IPS-20b (cell line): ENCODE data around the gene DNMT3B.

Source experiments
- H3K27ac ChIP-seq: one replicate; pipeline ENCODE4 v1.5.1; 2013; ENCODE audit warnings: low read length
- H3K27me3 ChIP-seq: 2 replicates; pipeline ENCODE4 v1.6.1; 2013; ENCODE audit warnings: mild to moderate bottlenecking, low read length, inconsistent platforms; ENCODE audit not compliant: insufficient read depth
- H3K36me3 ChIP-seq: 2 replicates; pipeline ENCODE4 v1.6.1; 2013; ENCODE audit warnings: low read depth, mild to moderate bottlenecking, inconsistent platforms, low read length, moderate library complexity; ENCODE audit not compliant: insufficient read depth
- H3K4me1 ChIP-seq: 2 replicates; pipeline ENCODE4 v1.6.1; 2013; ENCODE audit warnings: mild to moderate bottlenecking, control low read depth, inconsistent platforms, low read length, moderate library complexity; ENCODE audit not compliant: insufficient read depth
- H3K4me3 ChIP-seq: 2 replicates; pipeline ENCODE4 v1.5.1; 2013; ENCODE audit warnings: mild to moderate bottlenecking, low read length, inconsistent platforms
- H3K9ac ChIP-seq: 2 replicates; pipeline ENCODE4 v1.6.1; 2013; ENCODE audit warnings: low read depth, mild to moderate bottlenecking, inconsistent platforms, low read length, moderate library complexity
- H3K9me3 ChIP-seq: 2 replicates; pipeline ENCODE4 v1.6.1; 2013; ENCODE audit warnings: mild to moderate bottlenecking, low read depth, low read length, inconsistent platforms; ENCODE audit not compliant: insufficient read depth

Gene DNMT3B

GRCh38 chr20:32749914-32750637, 12.1 kb upstream of the DNMT3B start:
- Histone ChIP-seq H3K9ac (peak overlapping the region; percentile 82; the same call in 1 of the 2 replicates), H3K27ac (peak overlapping the region; percentile 62), H3K4me1 (peaks cover 43% of the 10 kb centered on the region), H3K9me3 (no peaks in the 10 kb centered on the region), H3K4me3 (peak overlapping the region; percentile 61), H3K27me3 (no peaks in the 10 kb centered on the region), H3K36me3 (no peaks in the 10 kb centered on the region)

DNA sequence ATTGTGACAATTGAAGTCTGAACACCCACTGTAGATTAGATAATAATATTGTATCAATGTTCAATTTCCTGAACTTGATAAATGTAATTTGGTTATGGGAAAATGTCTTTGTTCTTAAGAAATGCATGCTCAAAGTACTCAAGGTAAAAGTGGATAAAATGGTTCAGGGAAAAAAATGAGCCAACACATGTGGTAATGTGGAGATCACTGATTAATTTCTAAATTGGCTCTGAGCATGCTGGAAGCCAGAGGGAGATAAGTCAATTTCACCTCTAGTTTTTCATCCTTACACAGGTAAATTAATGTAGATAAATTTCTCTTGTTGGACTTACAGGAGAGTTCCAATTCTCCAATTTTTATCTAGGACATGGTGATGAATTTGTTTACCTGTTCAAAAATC, 10.9 kb upstream of the DNMT3B start:
- H3K4me3 ChIP-seq: peak overlapping the region; percentile 44
- H3K4me1 ChIP-seq: peaks cover 46% of the 10 kb centered on the region
- peak overlapping the region; percentile 81 for H3K27ac ChIP-seq
- H3K9me3 ChIP-seq: no peaks in the 10 kb centered on the region
- H3K9ac ChIP-seq: peak overlapping the region; percentile 82
- no peaks in the 10 kb centered on the region for H3K27me3 ChIP-seq
- H3K36me3 ChIP-seq: no peaks in the 10 kb centered on the region

DNA sequence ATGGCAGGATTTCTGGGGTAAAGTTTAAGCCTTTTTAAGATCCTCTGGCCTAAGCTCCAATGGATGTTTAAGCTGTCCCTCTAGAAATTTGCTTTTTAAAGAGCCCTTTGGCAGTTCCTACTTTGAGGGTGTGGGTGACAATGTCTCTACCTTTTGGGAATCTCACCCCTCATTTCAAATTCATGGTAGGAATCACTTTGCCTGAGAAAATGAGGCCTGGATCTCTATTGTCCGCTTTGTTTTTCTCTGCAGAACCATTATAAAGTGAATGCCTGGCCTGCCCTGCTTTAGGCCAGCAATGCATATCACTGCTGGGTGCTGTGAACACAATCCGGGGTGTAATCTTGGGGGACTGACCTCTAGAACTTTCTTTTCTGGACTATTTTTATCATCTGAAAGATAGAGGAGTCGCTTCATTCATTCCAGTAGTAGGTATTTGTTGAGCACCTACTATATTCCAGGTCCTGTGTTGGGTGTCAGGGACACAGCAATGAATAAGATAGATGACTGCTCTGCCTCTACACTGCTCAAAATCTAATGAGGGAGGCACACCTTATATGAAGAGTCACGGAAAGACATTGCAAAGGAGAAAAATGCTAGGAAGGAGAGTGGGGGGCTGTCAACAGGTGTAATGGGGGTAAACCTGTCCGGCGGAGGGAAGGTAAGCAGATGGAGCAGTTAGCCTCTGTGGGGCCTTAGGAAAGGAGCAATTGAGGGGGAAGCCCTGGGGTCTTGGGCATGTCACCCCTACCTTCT, 10.3 kb upstream of the DNMT3B start:
- Histone ChIP-seq H3K27me3 (no peaks in the 10 kb centered on the region), H3K36me3 (no peaks in the 10 kb centered on the region), H3K4me1 (peaks cover 50% of the 10 kb centered on the region), H3K9me3 (no peaks in the 10 kb centered on the region), H3K27ac (peak overlapping the region; percentile 81), H3K9ac (peak overlapping the region; percentile 82), H3K4me3 (peak overlapping the region; percentile 44)

DNA sequence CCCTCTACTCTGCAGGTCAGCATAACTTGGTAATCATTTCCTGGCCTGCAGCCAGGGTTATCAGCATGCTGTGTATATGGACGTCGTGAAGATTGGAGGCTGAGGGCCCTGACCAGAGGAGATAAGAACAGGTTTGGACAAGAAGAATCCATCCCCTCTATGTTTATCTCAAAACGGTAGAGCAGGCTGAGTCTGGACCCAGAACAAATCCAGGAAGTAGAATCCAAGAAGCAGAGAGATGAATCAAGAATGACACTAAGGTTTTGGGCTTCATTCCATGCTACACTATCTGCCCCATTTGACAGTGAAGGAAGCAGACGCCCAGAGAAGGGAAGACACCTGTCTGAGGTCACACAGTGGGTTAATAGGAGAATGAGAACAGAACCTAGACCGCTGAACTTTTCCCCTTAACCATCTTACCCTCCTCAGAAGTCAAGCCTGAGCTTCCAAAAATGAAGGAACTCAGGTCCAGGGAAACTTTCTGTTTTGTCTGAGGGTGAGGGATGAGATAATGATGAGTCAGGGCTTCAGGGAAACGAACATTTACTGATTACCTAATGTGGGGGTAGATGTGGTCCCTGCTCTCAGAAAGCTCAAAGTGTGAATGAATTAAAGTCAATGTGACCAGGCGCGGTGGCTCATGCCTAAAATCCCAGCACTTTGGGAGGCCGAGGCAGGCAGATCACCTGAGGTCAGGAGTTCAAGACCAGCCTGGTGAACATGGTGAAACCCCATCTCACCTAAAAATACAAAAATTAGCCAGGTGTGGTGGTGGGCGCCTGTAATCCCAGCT, 9.5 kb upstream of the DNMT3B start:
- H3K9me3 ChIP-seq: no peaks in the 10 kb centered on the region
- peak overlapping the region; percentile 40; the same call in 1 of the 2 replicates for H3K9ac ChIP-seq
- H3K4me1 ChIP-seq: peaks cover 50% of the 10 kb centered on the region
- H3K27me3 ChIP-seq: no peaks in the 10 kb centered on the region
- peak overlapping the region; percentile 26 for H3K27ac ChIP-seq
- no peaks in the 10 kb centered on the region for H3K36me3 ChIP-seq
- no peak overlapping the region for H3K4me3 ChIP-seq

GRCh38 chr20:32753731-32754130, 8.5 kb upstream of the DNMT3B start:
- Histone ChIP-seq H3K9ac (peak overlapping the region; percentile 8; the same call in 1 of the 2 replicates), H3K27ac (no peak overlapping the region), H3K36me3 (no peaks in the 10 kb centered on the region)

GRCh38 chr20:32756156-32756555, 6.0 kb upstream of the DNMT3B start:
- Histone ChIP-seq H3K4me1 (peaks cover 40% of the 10 kb centered on the region), H3K27me3 (no peaks in the 10 kb centered on the region), H3K36me3 (no peaks in the 10 kb centered on the region), H3K4me3 (no peak overlapping the region), H3K27ac (no peak overlapping the region), H3K9ac (peak overlapping the region; percentile 34; the same call in 1 of the 2 replicates), H3K9me3 (no peaks in the 10 kb centered on the region)

More at GRCh38 chr20:32753731-32754130, 8.5 kb upstream of the DNMT3B start:
- Histone ChIP-seq H3K9me3 (no peaks in the 10 kb centered on the region), H3K4me3 (no peak overlapping the region), H3K4me1 (peaks cover 50% of the 10 kb centered on the region), H3K27me3 (no peaks in the 10 kb centered on the region)

- no peaks in the 10 kb centered on the region for H3K9me3 ChIP-seq
- H3K27me3 ChIP-seq: no peaks in the 10 kb centered on the region
- peak overlapping the region; percentile 69; the same call in 1 of the 2 replicates for H3K9ac ChIP-seq
- H3K4me3 ChIP-seq: peak overlapping the region; percentile 64
- peaks cover 25% of the 10 kb centered on the region for H3K4me1 ChIP-seq
- peak overlapping the region; percentile 4 for H3K27ac ChIP-seq
- peaks cover 27% of the 10 kb centered on the region for H3K36me3 ChIP-seq
Observed at GRCh38 chr20:32761417-32761830, 761 bp upstream of the DNMT3B start.

- peak overlapping the region; percentile 89 for H3K4me3 ChIP-seq
- no peaks in the 10 kb centered on the region for H3K27me3 ChIP-seq
- H3K9ac ChIP-seq: peak overlapping the region; percentile 88
- H3K36me3 ChIP-seq: peaks cover 40% of the 10 kb centered on the region
- peaks cover 32% of the 10 kb centered on the region for H3K4me1 ChIP-seq
- no peaks in the 10 kb centered on the region for H3K9me3 ChIP-seq
- peak overlapping the region; percentile 19 for H3K27ac ChIP-seq
Observed at GRCh38 chr20:32762754-32763201, 593 bp downstream of the DNMT3B start.

- H3K27ac ChIP-seq: peak overlapping the region; percentile 19
Observed at GRCh38 chr20:32763202-32764004, 1.2 kb downstream of the DNMT3B start.

DNA sequence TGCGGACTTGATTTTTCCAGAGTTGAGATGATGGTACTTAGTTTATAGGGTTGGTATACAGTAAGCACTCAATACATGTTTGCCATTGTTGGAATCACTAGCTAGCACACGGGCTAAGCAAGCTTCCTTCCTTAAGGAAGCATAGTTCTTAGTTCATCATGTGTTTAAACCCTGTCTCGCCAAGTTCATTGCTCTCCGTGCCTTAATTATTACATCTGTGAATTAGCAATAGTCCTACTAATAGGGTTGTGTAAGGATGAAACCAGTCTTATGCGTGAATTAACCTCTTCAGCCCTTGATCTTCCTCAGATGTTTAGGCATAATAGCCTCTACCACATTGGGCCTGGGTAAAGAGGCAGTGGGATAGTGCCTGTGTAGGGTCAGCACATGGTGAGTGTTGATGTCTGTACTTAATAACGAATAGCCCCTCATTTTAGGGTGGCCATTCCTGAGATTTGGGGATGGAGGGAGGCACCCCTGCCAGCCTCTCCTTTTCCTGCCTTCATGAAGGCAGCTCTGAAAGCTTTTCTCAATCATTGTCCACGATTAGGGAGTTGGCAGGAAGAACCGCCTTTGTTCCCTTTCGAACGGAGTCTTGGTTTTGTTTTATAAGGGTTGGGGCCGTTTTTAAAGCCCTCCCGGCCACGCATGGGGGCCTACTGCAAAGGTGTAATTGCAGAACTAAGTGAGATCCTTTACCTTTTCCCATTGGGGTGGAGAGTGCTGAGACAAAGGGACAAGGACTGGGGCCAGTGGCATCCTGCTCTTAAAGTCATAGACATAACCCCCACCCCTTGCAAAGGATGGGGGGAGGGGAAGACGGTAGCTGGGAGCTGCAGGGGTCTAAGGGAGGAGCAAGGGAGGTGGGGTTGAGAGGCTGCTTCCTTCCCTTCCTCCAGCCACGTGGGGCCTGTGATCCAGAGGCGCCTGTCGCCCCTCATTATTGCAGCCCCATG, 2.1 kb downstream of the DNMT3B start:
- peaks cover 55% of the 10 kb centered on the region for H3K36me3 ChIP-seq

More at GRCh38 chr20:32763202-32764004, 1.2 kb downstream of the DNMT3B start:
- Histone ChIP-seq H3K4me1 (peaks cover 33% of the 10 kb centered on the region), H3K9me3 (no peaks in the 10 kb centered on the region), H3K4me3 (peak overlapping the region; percentile 89), H3K36me3 (peaks cover 47% of the 10 kb centered on the region), H3K9ac (peak overlapping the region; percentile 88), H3K27me3 (no peaks in the 10 kb centered on the region)

More for the DNA sequence above, 2.1 kb downstream of the DNMT3B start:
- Histone ChIP-seq H3K4me1 (peaks cover 37% of the 10 kb centered on the region), H3K9me3 (no peaks in the 10 kb centered on the region), H3K9ac (peak overlapping the region; percentile 88), H3K27me3 (no peaks in the 10 kb centered on the region), H3K4me3 (peak overlapping the region; percentile 89), H3K27ac (peak overlapping the region; percentile 19)
